Muscle of back (tissue), 10 donors: ENCODE measurements around the gene PRKAR1B. TPM values are rescaled to one million over a fixed set of nuclear protein-coding genes. Genes with fewer than 3 reads are reported as not detected.

Source experiments
- polyA plus RNA-seq, 10 donors: library from polyadenylated mRNA; unstranded; fragments of 120-200 nt; gene quantifications; one replicate each; pipeline ENCODE4 v1.2.1, GENCODE V29; 2013; ENCODE audit not compliant: insufficient read length in 10 of 10

PRKAR1B gene
- polyA plus RNA-seq, 10 donors = 18.4 to 39.6 (median 27.5) TPM

Other genes with a start within 250 kb of the PRKAR1B start
- 10 to 100 TPM; 24.6 to 45.9 (median 31.2) TPM for gene PDGFA, start 207.4 kb downstream of the PRKAR1B start, polyA plus RNA-seq
- gene DNAAF5, start 582 bp downstream of the PRKAR1B start, polyA plus RNA-seq = 10 to 100 TPM; 21.5 to 31.2 (median 24.9) TPM
- 100 to 1,000 TPM; 148 to 229 (median 179) TPM for gene SUN1, start 105.2 kb upstream of the PRKAR1B start, polyA plus RNA-seq
- gene GET4, start 149.3 kb upstream of the PRKAR1B start, polyA plus RNA-seq = 10 to 100 TPM; 27.5 to 39.4 (median 36.7) TPM
- 1 to 10 TPM; 1.4 to 4.3 (median 2.3) TPM for gene ADAP1, start 227.4 kb upstream of the PRKAR1B start, polyA plus RNA-seq
- 10 to 100 TPM in 6 of 10 donors, 1 to 10 TPM in 4; 7.0 to 12.4 (median 10.5) TPM for gene COX19, start 248.3 kb upstream of the PRKAR1B start, polyA plus RNA-seq